Measurements from ENCODE around the gene CRTC1. TPM values are rescaled to one million over a fixed set of nuclear protein-coding genes. Genes with fewer than 3 reads are reported as not detected.

The CRTC1 gene
- total and polyA plus RNA-seq, 4 donors: 1.5 to 3.5 (median 1.9) TPM

DNA sequence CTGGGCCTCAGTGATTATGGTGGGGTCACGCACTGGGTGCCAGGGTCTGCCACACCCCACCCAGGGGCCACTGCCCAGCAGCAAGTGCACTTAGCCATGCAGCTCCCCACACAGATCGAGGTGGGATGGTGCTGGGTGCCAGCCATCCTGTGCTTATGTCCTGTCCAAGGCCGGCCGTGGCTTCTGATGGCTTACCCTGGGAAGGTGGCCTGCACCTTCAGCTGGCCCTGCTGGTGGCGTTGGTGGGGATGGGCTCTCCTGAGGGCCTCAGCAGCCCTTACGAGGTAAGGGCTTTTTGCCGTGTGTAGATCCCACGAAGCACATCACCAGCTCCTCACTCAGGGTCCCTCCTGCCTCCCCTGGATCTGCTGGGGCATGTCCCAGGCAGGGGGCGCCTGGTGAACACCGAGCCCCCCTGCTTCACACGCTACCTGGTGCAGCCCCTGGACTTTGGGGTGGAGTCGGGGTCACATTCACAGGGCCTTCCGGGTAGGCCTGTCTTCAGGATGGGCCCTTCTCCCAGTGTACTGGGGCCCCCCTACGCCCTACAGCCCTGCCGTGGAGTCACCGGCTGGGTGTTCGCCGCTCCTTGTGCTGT, 46.6 kb downstream of the CRTC1 start:
- H3K4me3 ChIP-seq (ENCODE audit: low read depth in 1 of 3, low read length in 3 of 3): no peak overlapping the region
- TF ChIP-seq HNF4G (IDR thresholded peaks at IDR 0.05) (no peak), YY1 (IDR thresholded peaks at IDR 0.05) (no peak), EGR1 (IDR thresholded peaks at IDR 0.05; ENCODE audit: low read depth in 2 of 2) (no peak), FOXA2 (IDR thresholded peaks at IDR 0.05) (no peak), ATF3 (IDR thresholded peaks at IDR 0.05) (no peak), RAD21 (IDR thresholded peaks at IDR 0.05) (no peak)
- TF ChIP-seq, protein P1, sequence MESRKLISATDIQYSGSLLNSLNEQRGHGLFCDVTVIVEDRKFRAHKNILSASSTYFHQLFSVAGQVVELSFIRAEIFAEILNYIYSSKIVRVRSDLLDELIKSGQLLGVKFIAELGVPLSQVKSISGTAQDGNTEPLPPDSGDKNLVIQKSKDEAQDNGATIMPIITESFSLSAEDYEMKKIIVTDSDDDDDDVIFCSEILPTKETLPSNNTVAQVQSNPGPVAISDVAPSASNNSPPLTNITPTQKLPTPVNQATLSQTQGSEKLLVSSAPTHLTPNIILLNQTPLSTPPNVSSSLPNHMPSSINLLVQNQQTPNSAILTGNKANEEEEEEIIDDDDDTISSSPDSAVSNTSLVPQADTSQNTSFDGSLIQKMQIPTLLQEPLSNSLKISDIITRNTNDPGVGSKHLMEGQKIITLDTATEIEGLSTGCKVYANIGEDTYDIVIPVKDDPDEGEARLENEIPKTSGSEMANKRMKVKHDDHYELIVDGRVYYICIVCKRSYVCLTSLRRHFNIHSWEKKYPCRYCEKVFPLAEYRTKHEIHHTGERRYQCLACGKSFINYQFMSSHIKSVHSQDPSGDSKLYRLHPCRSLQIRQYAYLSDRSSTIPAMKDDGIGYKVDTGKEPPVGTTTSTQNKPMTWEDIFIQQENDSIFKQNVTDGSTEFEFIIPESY (IDR thresholded peaks at IDR 0.05): no peak
- H3K27me3 ChIP-seq (ENCODE audit: control insufficient read depth in 4 of 4, insufficient read depth in 4 of 4, low read length in 3 of 4): no peaks in the 10 kb centered on the region
- H3K4me1 ChIP-seq (ENCODE audit: control insufficient read depth in 4 of 4, insufficient read depth in 4 of 4, low read length in 3 of 4): no peaks in the 10 kb centered on the region
- DNase-seq (ENCODE audit: low spot score): no peak
- 98% methylated on average over 18 of the region's 18 CpGs for WGBS
- H3K27ac ChIP-seq (ENCODE audit: low read depth in 1 of 2, low read length in 2 of 2): no peak overlapping the region
- H3K9me3 ChIP-seq (ENCODE audit: control insufficient read depth in 4 of 4, low read length in 3 of 4): no peaks in the 10 kb centered on the region
- no peaks in the 10 kb centered on the region for H3K36me3 ChIP-seq (ENCODE audit: control insufficient read depth in 4 of 4, insufficient read depth in 3 of 4, low read depth in 1 of 4, low read length in 3 of 4)
- no peak overlapping the region for H3K9ac ChIP-seq (ENCODE audit: low read depth in 1 of 2, low read length in 2 of 2)

GRCh38 chr19:18730885-18731513, 47.5 kb downstream of the CRTC1 start:
- Histone ChIP-seq H3K27ac (ENCODE audit: low read depth in 1 of 2, low read length in 2 of 2) (no peak overlapping the region), H3K4me3 (ENCODE audit: low read depth in 1 of 3, low read length in 3 of 3) (no peak overlapping the region), H3K36me3 (ENCODE audit: control insufficient read depth in 4 of 4, insufficient read depth in 3 of 4, low read depth in 1 of 4, low read length in 3 of 4) (no peaks in the 10 kb centered on the region), H3K9me3 (ENCODE audit: control insufficient read depth in 4 of 4, low read length in 3 of 4) (no peaks in the 10 kb centered on the region), H3K4me1 (ENCODE audit: control insufficient read depth in 4 of 4, insufficient read depth in 4 of 4, low read length in 3 of 4) (no peaks in the 10 kb centered on the region), H3K27me3 (ENCODE audit: control insufficient read depth in 4 of 4, insufficient read depth in 4 of 4, low read length in 3 of 4) (no peaks in the 10 kb centered on the region), H3K9ac (ENCODE audit: low read depth in 1 of 2, low read length in 2 of 2) (no peak overlapping the region)
- DNase-seq (ENCODE audit: low spot score): no peak
- WGBS: 96% methylated on average over 11 of the region's 11 CpGs
- TF ChIP-seq FOXA2 (IDR thresholded peaks at IDR 0.05) (no peak), FOXA1 (IDR thresholded peaks at IDR 0.05) (no peak), ATF3 (IDR thresholded peaks at IDR 0.05) (no peak), YY1 (IDR thresholded peaks at IDR 0.05) (no peak), HNF4G (IDR thresholded peaks at IDR 0.05) (no peak), GABPA (IDR thresholded peaks at IDR 0.05 in 1 of 2, conservative IDR thresholded peaks at IDR 0.05 in 1 of 2) (no peak), TAF1 (conservative IDR thresholded peaks at IDR 0.05) (no peak), EGR1 (IDR thresholded peaks at IDR 0.05; ENCODE audit: low read depth in 2 of 2) (no peak), NR2F2 (IDR thresholded peaks at IDR 0.05) (no peak), RAD21 (IDR thresholded peaks at IDR 0.05) (no peak)
- TF ChIP-seq, protein P2, sequence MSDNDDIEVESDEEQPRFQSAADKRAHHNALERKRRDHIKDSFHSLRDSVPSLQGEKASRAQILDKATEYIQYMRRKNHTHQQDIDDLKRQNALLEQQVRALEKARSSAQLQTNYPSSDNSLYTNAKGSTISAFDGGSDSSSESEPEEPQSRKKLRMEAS (IDR thresholded peaks at IDR 0.05): no peak
- TF ChIP-seq, protein P3, sequence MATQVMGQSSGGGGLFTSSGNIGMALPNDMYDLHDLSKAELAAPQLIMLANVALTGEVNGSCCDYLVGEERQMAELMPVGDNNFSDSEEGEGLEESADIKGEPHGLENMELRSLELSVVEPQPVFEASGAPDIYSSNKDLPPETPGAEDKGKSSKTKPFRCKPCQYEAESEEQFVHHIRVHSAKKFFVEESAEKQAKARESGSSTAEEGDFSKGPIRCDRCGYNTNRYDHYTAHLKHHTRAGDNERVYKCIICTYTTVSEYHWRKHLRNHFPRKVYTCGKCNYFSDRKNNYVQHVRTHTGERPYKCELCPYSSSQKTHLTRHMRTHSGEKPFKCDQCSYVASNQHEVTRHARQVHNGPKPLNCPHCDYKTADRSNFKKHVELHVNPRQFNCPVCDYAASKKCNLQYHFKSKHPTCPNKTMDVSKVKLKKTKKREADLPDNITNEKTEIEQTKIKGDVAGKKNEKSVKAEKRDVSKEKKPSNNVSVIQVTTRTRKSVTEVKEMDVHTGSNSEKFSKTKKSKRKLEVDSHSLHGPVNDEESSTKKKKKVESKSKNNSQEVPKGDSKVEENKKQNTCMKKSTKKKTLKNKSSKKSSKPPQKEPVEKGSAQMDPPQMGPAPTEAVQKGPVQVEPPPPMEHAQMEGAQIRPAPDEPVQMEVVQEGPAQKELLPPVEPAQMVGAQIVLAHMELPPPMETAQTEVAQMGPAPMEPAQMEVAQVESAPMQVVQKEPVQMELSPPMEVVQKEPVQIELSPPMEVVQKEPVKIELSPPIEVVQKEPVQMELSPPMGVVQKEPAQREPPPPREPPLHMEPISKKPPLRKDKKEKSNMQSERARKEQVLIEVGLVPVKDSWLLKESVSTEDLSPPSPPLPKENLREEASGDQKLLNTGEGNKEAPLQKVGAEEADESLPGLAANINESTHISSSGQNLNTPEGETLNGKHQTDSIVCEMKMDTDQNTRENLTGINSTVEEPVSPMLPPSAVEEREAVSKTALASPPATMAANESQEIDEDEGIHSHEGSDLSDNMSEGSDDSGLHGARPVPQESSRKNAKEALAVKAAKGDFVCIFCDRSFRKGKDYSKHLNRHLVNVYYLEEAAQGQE (IDR thresholded peaks at IDR 0.05): no peak
- TF ChIP-seq, protein P4, sequence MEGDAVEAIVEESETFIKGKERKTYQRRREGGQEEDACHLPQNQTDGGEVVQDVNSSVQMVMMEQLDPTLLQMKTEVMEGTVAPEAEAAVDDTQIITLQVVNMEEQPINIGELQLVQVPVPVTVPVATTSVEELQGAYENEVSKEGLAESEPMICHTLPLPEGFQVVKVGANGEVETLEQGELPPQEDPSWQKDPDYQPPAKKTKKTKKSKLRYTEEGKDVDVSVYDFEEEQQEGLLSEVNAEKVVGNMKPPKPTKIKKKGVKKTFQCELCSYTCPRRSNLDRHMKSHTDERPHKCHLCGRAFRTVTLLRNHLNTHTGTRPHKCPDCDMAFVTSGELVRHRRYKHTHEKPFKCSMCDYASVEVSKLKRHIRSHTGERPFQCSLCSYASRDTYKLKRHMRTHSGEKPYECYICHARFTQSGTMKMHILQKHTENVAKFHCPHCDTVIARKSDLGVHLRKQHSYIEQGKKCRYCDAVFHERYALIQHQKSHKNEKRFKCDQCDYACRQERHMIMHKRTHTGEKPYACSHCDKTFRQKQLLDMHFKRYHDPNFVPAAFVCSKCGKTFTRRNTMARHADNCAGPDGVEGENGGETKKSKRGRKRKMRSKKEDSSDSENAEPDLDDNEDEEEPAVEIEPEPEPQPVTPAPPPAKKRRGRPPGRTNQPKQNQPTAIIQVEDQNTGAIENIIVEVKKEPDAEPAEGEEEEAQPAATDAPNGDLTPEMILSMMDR (IDR thresholded peaks at IDR 0.05; ENCODE audit: low read depth, low read length, missing input control): no peak
- TF ChIP-seq, protein P1 (IDR thresholded peaks at IDR 0.05): no peak

Data from liver (tissue), 9 donors.